Left ventricle myocardium superior (tissue), 1 donor: Measurements from ENCODE around the gene FCGR2B. TPM values are rescaled to one million over a fixed set of nuclear protein-coding genes. Genes with fewer than 3 reads are reported as not detected.
"Not testable (repeated sequence)": the region's sequence is repeated elsewhere in the genome, so short reads cannot be mapped to it uniquely, and the experiment has no call there.

Source experiments
- ATAC-seq: fragments of 200-7000 bp; cut with Tn5 transposase; one replicate; pipeline ENCODE4 v1.9.1; 2020; ENCODE audit warnings: mild to moderate bottlenecking, moderate library complexity
- DNase-seq: peaks from one replicate; pipeline ENCODE4 v3.0.0-alpha.2; 2020
- intact Hi-C: fragments of 100-400 bp; cut with micrococcal nuclease; formaldehyde crosslinking; loops from one replicate; pipeline ENCODE4 v1.11.0; 2022
- total RNA-seq: library from RNA; stranded (reverse); fragmentation: NEBNext Ultra II Directional; extraction: Animal tissue kit (Norgen Biotek cat#: 25700); gene quantifications from one replicate; pipeline ENCODE4 v1.2.1, GENCODE V29; 2021
- donor health status: DM: no; HTN: yes; CAD: no; lungs with severe emphysema.

FCGR2B gene
- total RNA-seq, 1 donor from 2014 or later: 12.6 TPM

DNA sequence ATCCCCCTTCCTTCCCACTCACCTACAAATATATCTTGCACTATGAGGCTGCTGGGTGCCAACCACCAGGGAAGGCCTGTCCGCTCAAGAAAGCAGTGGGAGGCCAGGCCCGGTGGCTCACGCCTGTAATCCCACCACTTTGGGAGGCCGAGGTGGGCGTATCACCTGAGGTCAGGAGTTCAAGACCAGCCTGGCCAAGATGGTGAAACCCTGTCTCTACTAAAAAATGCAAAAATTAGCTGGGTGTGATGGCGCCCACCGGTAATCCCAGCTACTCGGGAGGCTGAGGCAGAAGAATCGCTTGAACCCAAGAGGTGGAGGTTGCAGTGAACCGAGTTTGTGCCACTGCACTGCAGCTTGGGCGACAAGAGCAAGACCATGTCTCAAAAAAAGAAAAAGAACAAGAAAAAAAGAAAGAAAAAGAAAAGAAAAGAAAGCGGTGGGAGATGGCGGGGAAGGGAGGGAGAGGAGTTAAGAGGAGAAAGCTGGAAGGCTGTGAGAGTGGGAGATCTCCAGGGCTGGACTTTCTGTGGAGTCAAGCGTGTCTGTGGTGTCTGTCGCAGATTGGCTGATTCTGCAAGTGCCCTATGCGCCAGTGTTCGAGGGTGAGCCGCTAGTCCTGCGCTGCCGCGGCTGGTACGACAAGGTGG lies 62.4 kb downstream of the FCGR2B start:
- intact Hi-C loops, DNase-seq, ATAC-seq: not testable (repeated sequence)

DNA sequence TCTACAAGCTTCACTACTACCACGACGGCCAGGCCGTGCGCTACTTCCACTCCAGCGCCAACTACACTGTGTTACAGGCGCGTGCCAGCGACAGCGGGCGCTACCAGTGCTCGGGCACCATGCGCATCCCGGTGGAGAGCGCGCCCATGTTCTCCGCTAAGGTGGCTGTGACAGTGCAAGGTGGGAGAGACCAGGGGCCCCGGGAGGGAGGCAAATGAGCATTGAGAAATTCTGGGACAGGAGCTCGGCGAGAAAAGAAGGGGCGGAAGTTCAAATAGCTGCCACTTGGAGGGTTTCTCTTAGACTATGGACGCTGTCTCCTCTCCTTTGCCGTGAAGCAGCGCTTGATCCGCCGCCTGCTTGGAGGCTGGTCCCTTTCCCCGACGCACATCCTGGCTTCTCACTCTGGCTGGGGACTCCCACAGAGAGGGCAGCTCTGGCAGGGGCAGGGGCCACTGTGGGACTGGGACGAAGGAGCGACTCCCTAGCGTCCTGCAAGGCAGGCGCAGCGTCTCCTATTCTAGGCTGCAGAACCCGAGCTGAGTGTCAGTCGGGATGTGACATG lies 63.0 kb downstream of the FCGR2B start:
- ATAC-seq (peak; percentile 51), DNase-seq (peak; percentile 64)
- intact Hi-C loops: no loop called here

DNA sequence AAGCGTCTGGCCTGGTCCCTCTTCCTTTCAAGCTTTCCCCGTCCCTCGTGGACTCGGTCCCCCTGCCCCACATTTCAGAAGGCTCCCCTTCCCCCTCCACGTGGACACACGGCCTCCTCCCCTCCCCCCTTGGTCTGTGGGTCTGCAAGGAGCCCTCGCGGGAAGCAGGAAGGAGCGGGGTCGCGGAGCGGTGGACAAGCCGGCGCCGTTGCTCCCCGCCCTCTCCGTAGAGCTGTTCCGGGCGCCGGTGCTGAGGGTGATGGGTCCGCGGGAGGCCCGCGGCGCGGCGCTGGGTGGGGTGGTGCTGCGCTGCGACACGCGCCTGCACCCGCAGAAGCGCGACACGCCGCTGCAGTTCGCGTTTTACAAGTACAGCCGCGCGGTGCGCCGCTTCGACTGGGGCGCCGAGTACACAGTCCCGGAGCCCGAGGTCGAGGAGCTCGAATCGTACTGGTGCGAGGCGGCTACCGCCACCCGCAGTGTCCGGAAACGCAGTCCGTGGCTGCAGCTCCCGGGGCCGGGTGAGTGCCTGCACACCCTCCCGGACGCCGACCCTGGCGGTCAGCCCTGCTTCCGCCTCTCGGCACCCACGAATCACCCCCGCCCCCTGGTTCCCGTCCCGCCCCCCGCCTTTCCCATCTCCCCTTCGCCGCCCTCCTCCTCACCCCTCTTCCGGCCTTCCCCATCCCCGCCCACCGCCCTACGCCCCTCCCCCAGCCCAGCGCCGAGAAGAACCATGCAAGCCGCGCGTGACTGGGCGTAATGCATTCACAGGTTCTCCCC lies 63.7 kb downstream of the FCGR2B start:
- peak; percentile 89 for DNase-seq
- intact Hi-C loops: no loop called here
- peak; percentile 95 for ATAC-seq

DNA sequence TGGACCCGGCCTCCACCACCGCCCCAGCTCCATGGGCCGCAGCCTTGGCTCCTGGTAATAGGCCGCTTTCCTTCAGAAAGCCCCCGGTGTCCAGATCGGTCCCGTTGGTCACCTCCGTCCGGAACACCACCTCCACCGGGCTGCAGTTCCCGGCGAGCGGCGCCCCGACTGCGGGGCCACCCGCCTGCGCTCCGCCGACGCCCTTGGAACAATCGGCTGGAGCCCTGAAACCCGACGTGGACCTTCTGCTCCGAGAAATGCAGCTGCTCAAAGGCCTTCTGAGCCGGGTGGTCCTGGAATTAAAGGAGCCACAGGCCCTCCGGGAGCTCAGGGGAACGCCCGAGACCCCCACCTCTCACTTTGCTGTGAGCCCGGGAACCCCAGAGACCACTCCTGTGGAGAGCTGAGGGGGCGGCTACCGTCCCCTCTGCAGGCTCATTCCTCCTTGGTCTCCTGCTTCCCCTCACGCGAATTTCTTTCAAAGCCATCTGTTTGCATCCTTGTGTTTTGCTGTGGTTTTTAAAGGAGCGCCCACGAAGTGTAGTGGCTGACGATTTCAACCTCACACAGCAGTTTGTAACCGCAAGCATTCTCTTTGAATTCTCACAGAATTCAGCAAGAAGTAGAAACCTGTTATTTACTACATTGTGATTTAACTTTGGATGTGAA lies 64.4 kb downstream of the FCGR2B start:
- intact Hi-C loops: no loop called here
- ATAC-seq (no peak), DNase-seq (no peak)

Other genes starting within 250 kb of the FCGR2B start
- gene FCGR2A, start 157.7 kb upstream of the FCGR2B start, total RNA-seq: 19.9 TPM
- gene HSPA6, start 138.6 kb upstream of the FCGR2B start, total RNA-seq: 1.1 TPM
- gene FCGR3A, start 113.3 kb upstream of the FCGR2B start, total RNA-seq: 19.9 TPM
- gene FCGR3B, start 32.0 kb upstream of the FCGR2B start, total RNA-seq: 3.3 TPM
- not detected for gene FCRLA, start 44.1 kb downstream of the FCGR2B start, total RNA-seq
- gene FCRLB, start 58.4 kb downstream of the FCGR2B start, total RNA-seq: 0.17 TPM
- gene DUSP12, start 86.6 kb downstream of the FCGR2B start, total RNA-seq: 8.3 TPM
- gene ATF6, start 103.2 kb downstream of the FCGR2B start, total RNA-seq: 12.8 TPM